HAP-1 (cell line): ENCODE results near the gene HOXD12.

Source experiments
- DNase-seq, 2 experiments: peaks; one replicate each; pipeline ENCODE4 v3.0.0-alpha.2; 2016 to 2020; ENCODE audit warnings: low spot score in 2 of 2
- H3K27me3 ChIP-seq: fragments of 250-450 bp; sonication (Bioruptor Pico); 2 replicates; pipeline ENCODE4 v1.5.1; 2020; ENCODE audit warnings: low read depth, mild to moderate bottlenecking, moderate library complexity
- H3K36me3 ChIP-seq: fragments of 250-450 bp; sonication (Bioruptor Pico); replicated peaks from 2 replicates; pipeline ENCODE4 v1.5.1; 2020; ENCODE audit warnings: mild to moderate bottlenecking
- H3K4me1 ChIP-seq: fragments of 250-450 bp; sonication (Bioruptor Pico); 2 replicates; pipeline ENCODE4 v1.5.1; 2020; ENCODE audit warnings: mild to moderate bottlenecking
- H3K4me3 ChIP-seq: fragments of 250-450 bp; sonication (Bioruptor Pico); 2 replicates; pipeline ENCODE4 v1.5.1; 2020; ENCODE audit warnings: mild to moderate bottlenecking, moderate library complexity
- H3K9me3 ChIP-seq: fragments of 250-450 bp; sonication (Bioruptor Pico); 2 replicates; pipeline ENCODE4 v1.5.1; 2020; ENCODE audit warnings: mild to moderate bottlenecking, moderate library complexity
- in situ Hi-C: fragments of 300-500 bp; cut with MboI; formaldehyde crosslinking; loops from 3 replicates; pipeline ENCODE4 v1.14.3; 2020; ENCODE audit warnings: low sequenced_read_pairs, inconsistent platforms, mixed read lengths

The HOXD12 gene

DNA sequence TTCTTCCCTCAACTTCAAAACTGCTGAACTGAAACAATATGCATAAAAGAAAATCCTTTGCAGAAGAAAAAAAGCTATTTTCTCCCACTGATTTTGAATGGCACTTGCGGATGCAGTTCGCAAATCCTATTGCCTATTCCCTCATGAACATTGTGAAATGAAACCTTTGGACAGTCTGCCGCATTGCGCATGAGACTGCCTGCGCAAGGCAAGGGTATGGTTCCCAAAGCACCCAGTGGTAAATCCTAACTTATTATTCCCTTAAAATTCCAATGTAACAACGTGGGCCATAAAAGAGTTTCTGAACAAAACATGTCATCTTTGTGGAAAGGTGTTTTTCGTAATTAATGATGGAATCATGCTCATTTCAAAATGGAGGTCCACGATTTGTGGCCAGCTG, 38.3 kb downstream of the HOXD12 start:
- no peak for DNase-seq
- H3K4me3 ChIP-seq, result peak overlapping the region; percentile 64
- in situ Hi-C loops, result loop anchor here (5.0 kb wide), 1 partner anchor 319 kb away; no protein-coding TSS in a partner anchor
- H3K36me3 ChIP-seq, result no peaks in the 10 kb centered on the region
- H3K27me3 ChIP-seq, result no peaks in the 10 kb centered on the region
- H3K4me1 ChIP-seq, result peaks cover 24% of the 10 kb centered on the region
- no peaks in the 10 kb centered on the region for H3K9me3 ChIP-seq

DNA sequence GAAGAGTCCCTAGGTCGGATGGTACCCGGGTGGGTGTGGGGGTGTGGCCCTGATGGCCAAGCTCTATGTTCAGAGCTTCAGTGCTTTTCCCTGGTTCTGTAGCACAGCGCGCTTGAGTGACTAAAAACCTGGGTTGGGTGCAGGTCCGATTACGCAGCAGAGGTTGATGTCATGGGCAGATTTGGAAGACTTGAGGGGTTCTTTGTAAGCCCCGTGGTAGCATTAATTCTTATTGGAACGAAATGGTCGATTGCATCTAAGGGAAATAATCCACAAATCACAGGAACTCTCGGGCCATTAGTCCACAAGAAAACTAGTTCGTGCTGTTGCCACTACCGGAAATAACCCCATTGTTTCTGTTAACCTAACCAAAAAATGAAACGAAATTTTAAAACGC, 38.9 kb downstream of the HOXD12 start:
- Histone ChIP-seq H3K27me3 (no peaks in the 10 kb centered on the region), H3K36me3 (no peaks in the 10 kb centered on the region), H3K4me1 (peaks cover 24% of the 10 kb centered on the region), H3K9me3 (no peaks in the 10 kb centered on the region), H3K4me3 (peak overlapping the region; percentile 64; the same call in 1 of the 2 replicates)
- in situ Hi-C loops, result loop anchor here (5.0 kb wide), 1 partner anchor 319 kb away; no protein-coding TSS in a partner anchor
- no peak for DNase-seq

GRCh38 chr2:176138923-176139660, 39.5 kb downstream of the HOXD12 start:
- no peak for DNase-seq
- H3K36me3 ChIP-seq, result no peaks in the 10 kb centered on the region
- no peaks in the 10 kb centered on the region for H3K27me3 ChIP-seq
- no peaks in the 10 kb centered on the region for H3K9me3 ChIP-seq
- H3K4me3 ChIP-seq, result no peak overlapping the region
- H3K4me1 ChIP-seq, result peaks cover 24% of the 10 kb centered on the region
- in situ Hi-C loops, result loop anchor here (5.0 kb wide), 1 partner anchor 318 kb away; no protein-coding TSS in a partner anchor

DNA sequence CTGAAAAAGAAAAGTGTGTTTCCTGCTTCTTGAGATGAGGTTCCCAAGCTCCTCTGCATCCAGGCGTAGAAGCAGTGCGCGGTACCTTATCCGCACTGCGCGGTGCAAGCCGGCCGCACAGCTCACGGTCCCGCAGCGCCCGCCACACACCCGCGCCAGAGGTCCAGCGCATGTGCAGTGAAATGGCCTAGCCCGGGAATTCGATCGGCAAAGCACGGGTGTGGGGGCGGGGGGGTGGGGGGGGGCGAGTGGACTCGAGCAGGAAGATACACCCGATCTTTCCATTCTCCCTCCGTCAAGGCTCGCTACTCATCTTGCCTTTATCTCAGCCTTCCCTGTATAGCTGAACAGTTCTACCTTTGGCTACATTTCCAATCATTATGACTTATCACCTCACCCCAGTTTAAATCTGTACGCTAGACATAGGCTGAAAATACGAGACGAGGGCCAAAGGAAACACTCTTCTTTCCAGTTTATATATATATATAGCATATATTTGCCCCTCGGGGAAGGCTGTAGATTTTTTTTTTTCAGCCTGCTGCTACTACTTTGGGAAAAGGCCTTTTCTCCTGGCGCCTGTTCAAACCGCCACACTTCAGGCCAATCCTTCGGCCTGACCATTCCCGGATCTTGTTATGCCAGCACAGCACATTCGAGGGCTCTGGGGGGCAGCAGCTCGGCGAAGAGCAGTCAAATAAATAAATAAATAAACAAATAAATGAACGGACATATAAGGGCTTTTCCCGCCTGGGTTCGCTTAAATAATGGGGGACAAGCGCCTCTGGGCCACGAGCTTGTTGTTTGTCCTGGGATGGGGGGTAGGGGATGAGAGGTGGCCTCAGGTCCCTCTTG, 40.3 kb downstream of the HOXD12 start:
- Histone ChIP-seq H3K27me3 (no peaks in the 10 kb centered on the region), H3K36me3 (no peaks in the 10 kb centered on the region), H3K4me3 (peak overlapping the region; percentile 42), H3K4me1 (peaks cover 23% of the 10 kb centered on the region), H3K9me3 (no peaks in the 10 kb centered on the region)
- DNase-seq, result no peak
- in situ Hi-C loops, result loop anchor here (5.0 kb wide), 1 partner anchor 317 kb away; no protein-coding TSS in a partner anchor

DNA sequence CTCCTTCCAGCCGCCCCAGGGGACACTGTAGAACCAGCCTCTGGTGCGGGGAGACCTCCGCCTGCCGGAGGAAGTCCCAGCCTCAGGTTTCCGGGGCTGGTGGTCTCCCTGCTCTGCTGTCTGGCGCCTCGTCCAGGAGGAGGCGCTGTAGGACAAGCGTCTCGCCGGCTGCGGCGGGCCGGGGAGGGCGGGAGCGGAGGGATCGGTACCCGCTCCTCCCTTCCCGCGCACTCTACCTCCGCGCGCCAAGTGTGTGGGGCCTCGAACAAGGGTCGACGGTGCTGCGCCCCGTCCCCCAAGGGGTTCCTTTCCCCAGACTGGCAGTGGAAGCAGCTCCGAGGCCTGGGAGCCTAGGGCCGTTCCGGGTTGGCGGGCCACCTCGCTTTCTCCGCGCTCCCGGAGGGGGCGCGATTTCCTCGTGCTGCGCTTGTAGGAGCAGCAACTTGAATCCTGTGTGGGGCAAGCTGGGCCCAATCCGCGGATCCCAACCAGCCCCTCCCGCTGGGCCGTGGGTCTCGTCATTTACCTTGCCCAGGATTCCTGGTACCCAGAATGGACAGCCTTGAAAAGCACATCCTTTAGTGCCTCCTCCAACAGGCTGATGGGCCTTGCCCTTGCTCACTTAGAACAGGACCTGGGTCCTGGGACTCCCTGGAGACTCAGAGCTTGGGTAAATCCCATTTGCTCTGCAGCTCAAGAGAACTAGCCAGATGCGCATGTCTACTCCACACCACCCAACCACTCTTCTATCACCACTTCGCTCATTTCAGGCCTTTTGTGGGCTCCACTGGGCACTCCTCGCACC, 41.1 kb downstream of the HOXD12 start:
- in situ Hi-C loops, result no loop called here
- Histone ChIP-seq H3K9me3 (no peaks in the 10 kb centered on the region), H3K27me3 (no peaks in the 10 kb centered on the region), H3K36me3 (peaks cover under 1% of the 10 kb centered on the region; the same call in 1 of the 2 replicates), H3K4me3 (peak overlapping the region; percentile 42), H3K4me1 (peaks cover 17% of the 10 kb centered on the region)
- DNase-seq, result peak; percentile 60 to 87

GRCh38 chr2:176142281-176142680, 42.7 kb downstream of the HOXD12 start:
- in situ Hi-C loops, result no loop called here
- DNase-seq, result no peak
- Histone ChIP-seq H3K36me3 (peaks cover 3% of the 10 kb centered on the region; the same call in 1 of the 2 replicates), H3K27me3 (no peaks in the 10 kb centered on the region), H3K9me3 (no peaks in the 10 kb centered on the region), H3K4me3 (no peak overlapping the region), H3K4me1 (peaks cover 23% of the 10 kb centered on the region)

DNA sequence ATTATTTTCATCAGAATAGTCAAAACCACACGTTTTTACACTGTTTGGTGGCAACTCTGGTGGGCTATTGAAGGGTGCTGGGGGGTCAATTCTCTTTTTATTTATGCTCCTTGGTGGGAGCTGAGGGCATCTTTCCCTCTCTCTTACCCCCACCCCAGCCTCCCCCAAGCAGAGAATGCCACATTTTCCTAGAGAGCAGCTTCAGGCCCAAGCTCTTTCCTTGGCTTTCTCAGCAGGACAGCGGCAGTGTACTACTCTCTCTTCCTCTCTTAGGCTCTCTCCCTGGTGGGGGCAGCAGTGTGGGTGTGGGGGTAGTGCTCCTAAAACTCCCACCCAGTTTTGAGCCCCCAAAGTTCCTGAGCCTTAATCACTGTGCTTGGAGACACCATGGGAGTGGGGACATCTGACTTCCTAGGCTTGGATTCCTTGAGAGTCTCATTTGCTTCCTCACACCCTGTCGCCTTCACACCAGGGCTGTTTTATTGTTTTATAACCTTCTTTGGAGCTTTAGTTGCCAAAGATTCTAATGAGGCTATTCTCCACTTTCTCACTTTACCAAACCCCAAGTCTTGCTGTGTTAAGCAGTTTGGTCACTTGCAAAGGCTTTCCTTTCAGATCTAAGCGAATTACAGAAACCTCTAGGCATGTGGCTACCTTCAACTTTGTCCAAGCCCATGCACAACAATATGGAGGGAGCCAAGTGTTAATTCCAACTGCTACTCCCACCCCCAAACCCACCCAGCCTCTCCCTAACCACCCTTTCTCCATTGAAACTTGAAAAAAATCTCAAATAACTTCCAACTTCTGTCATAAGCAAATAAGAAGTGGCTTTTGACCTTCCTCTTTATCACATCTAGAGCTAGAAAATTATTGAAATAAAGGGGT, 45.7 kb downstream of the HOXD12 start:
- H3K4me3 ChIP-seq, result no peak overlapping the region
- H3K36me3 ChIP-seq, result peaks cover 3% of the 10 kb centered on the region; the same call in 1 of the 2 replicates
- peaks cover 14% of the 10 kb centered on the region for H3K4me1 ChIP-seq
- no peaks in the 10 kb centered on the region for H3K27me3 ChIP-seq
- H3K9me3 ChIP-seq, result no peaks in the 10 kb centered on the region
- DNase-seq, result no peak
- in situ Hi-C loops, result no loop called here

GRCh38 chr2:176146101-176146500, 46.5 kb downstream of the HOXD12 start:
- peaks cover 3% of the 10 kb centered on the region; the same call in 1 of the 2 replicates for H3K36me3 ChIP-seq
- peak; percentile 41 to 48 for DNase-seq
- no peaks in the 10 kb centered on the region for H3K27me3 ChIP-seq
- H3K4me3 ChIP-seq, result no peak overlapping the region
- peaks cover 9% of the 10 kb centered on the region for H3K4me1 ChIP-seq
- in situ Hi-C loops, result no loop called here
- H3K9me3 ChIP-seq, result no peaks in the 10 kb centered on the region

- H3K9me3 ChIP-seq, result no peaks in the 10 kb centered on the region
- peaks cover 9% of the 10 kb centered on the region for H3K4me1 ChIP-seq
- in situ Hi-C loops, result no loop called here
- no peak overlapping the region for H3K4me3 ChIP-seq
- no peaks in the 10 kb centered on the region for H3K27me3 ChIP-seq
- DNase-seq, result no peak
- peaks cover 3% of the 10 kb centered on the region; the same call in 1 of the 2 replicates for H3K36me3 ChIP-seq
These were observed 47.0 kb downstream of the HOXD12 start for GRCh38 chr2:176146645-176147044.

DNA sequence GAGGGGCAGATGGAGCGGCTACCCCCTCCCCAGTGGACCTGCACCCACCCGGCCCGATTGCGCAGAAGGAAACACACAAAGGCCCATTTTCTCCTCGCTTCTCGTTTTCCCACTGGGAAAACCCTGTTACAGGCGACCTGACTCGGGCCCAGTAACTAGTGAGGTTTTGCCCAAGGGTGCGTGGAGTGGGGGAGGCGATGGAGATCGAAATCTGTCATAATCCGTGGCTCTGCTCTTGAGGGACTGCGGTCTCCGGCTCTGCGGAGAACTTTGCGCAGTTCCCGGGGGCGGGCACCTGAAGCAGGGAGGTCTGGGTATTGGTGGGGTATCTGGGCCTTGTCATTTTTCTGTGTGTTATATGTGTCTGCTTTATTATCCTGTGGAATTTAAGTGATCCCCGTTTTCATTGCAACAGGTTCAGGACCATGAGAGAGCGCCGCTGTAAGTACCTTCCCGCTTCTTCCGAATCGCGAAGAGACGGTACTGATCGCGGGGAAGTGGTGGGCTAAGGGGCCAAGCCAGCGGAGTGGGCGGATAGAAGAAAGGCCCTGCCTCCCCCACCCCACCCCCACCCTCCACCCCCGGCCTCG, 47.7 kb downstream of the HOXD12 start:
- Histone ChIP-seq H3K36me3 (peaks cover 3% of the 10 kb centered on the region; the same call in 1 of the 2 replicates), H3K4me1 (peaks cover 9% of the 10 kb centered on the region), H3K9me3 (no peaks in the 10 kb centered on the region), H3K27me3 (no peaks in the 10 kb centered on the region), H3K4me3 (no peak overlapping the region)
- no peak for DNase-seq
- in situ Hi-C loops, result no loop called here

GRCh38 chr2:176147800-176148496, 48.4 kb downstream of the HOXD12 start:
- in situ Hi-C loops, result no loop called here
- H3K27me3 ChIP-seq, result no peaks in the 10 kb centered on the region
- no peaks in the 10 kb centered on the region for H3K9me3 ChIP-seq
- H3K4me1 ChIP-seq, result peaks cover 9% of the 10 kb centered on the region
- peaks cover 3% of the 10 kb centered on the region; the same call in 1 of the 2 replicates for H3K36me3 ChIP-seq
- no peak overlapping the region for H3K4me3 ChIP-seq
- DNase-seq, result no peak
